IMR-90 (cell line): ENCODE results near the gene STRN. TPM values are rescaled to one million over a fixed set of nuclear protein-coding genes. Genes with fewer than 3 reads are reported as not detected.

ENCODE experiments used
- ATAC-seq: fragments of 200-7000 bp; cut with Tn5 transposase; 2 replicates; pipeline ENCODE4 v1.9.1; 2020; ENCODE audit warnings: low read depth, mild to moderate bottlenecking, moderate library complexity
- BruUV-seq: library from RNA; stranded (reverse); fragments of 400-500 nt; replicated peaks from 2 replicates; lab custom pipeline; 2021; lab: Mats Ljungman, UMichigan
- CTCF ChIA-PET: fragments of 300-600 bp; formaldehyde crosslinking; extraction: SDS; loops from one replicate; lab custom pipeline; 2021; ENCODE audit warnings: antibody characterized with exemption; lab: Yijun Ruan, JAX
- POLR2A ChIA-PET: fragments of 300-600 bp; sonication (Branson Sonifier 250); formaldehyde crosslinking; loops from one replicate; lab custom pipeline; 2022; ENCODE audit warnings: antibody characterized with exemption; ENCODE audit not compliant: unreplicated experiment; lab: Charles Lee
- DNase-seq: peaks from one replicate; pipeline ENCODE4 v3.0.0; 2013
- H2AFZ ChIP-seq: replicated peaks from 2 replicates; pipeline ENCODE3; 2013; ENCODE audit warnings: low read length, mild to moderate bottlenecking; ENCODE audit not compliant: poor library complexity
- H2AK5ac ChIP-seq: 2 replicates; pipeline ENCODE4 v1.6.1; 2013; ENCODE audit warnings: low read depth, low read length, inconsistent platforms
- H2AK9ac ChIP-seq: replicated peaks from 2 replicates; pipeline ENCODE3; 2013; ENCODE audit warnings: mild to moderate bottlenecking, low read depth, low read length, moderate library complexity; ENCODE audit not compliant: poor library complexity
- H2BK120ac ChIP-seq: 2 replicates; pipeline ENCODE4 v1.6.1; 2013; ENCODE audit warnings: low read depth, low read length, inconsistent platforms
- H2BK15ac ChIP-seq: 3 replicates; pipeline ENCODE4 v1.6.1; 2013; ENCODE audit warnings: low read depth, low read length, inconsistent platforms
- H2BK20ac ChIP-seq: 2 replicates; pipeline ENCODE4 v1.6.1; 2013; ENCODE audit warnings: low read depth, mild to moderate bottlenecking, inconsistent platforms, low read length, moderate library complexity
- H2BK5ac ChIP-seq: 2 replicates; pipeline ENCODE4 v1.6.1; 2013; ENCODE audit warnings: mild to moderate bottlenecking, low read depth, low read length, inconsistent platforms; ENCODE audit not compliant: poor library complexity, severe bottlenecking
- H3K14ac ChIP-seq: replicated peaks from 2 replicates; pipeline ENCODE4 v1.6.1; 2013; ENCODE audit warnings: low read depth, low read length, inconsistent platforms
- H3K18ac ChIP-seq: 2 replicates; pipeline ENCODE4 v1.6.1; 2013; ENCODE audit warnings: low read depth, low read length, control low read depth
- H3K23ac ChIP-seq: 2 replicates; pipeline ENCODE4 v1.6.1; 2013; ENCODE audit warnings: low read depth, low read length, inconsistent platforms
- H3K27ac ChIP-seq: 2 replicates; pipeline ENCODE4 v1.5.1; 2013; ENCODE audit warnings: mild to moderate bottlenecking, control low read depth, low read length; ENCODE audit not compliant: insufficient read depth
- H3K27me3 ChIP-seq: 2 replicates; pipeline ENCODE4 v1.6.1; 2013; ENCODE audit warnings: low read length; ENCODE audit not compliant: control insufficient read depth, insufficient read depth
- H3K36me3 ChIP-seq: 2 replicates; pipeline ENCODE4 v1.6.1; 2013; ENCODE audit warnings: low read length, mixed read lengths; ENCODE audit not compliant: control insufficient read depth, insufficient read depth
- H3K4ac ChIP-seq: 2 replicates; pipeline ENCODE4 v1.6.1; 2013; ENCODE audit warnings: low read depth, low read length, inconsistent platforms
- H3K4me1 ChIP-seq: 2 replicates; pipeline ENCODE4 v1.6.1; 2013; ENCODE audit warnings: low read length, mixed read lengths; ENCODE audit not compliant: control insufficient read depth, insufficient read depth
- H3K4me2 ChIP-seq: 2 replicates; pipeline ENCODE4 v1.6.1; 2013; ENCODE audit warnings: low read depth, mild to moderate bottlenecking, control low read depth, low read length, moderate library complexity
- H3K4me3 ChIP-seq: 2 replicates; pipeline ENCODE4 v1.5.1; 2013; ENCODE audit warnings: low read depth, mild to moderate bottlenecking, control low read depth, low read length, moderate library complexity; ENCODE audit not compliant: insufficient read depth
- H3K56ac ChIP-seq: 2 replicates; pipeline ENCODE4 v1.6.1; 2013; ENCODE audit warnings: low read length, inconsistent platforms; ENCODE audit not compliant: insufficient read depth; ENCODE audit errors: extremely low read depth
- H3K79me1 ChIP-seq, 2 experiments: 2 replicates each; pipeline ENCODE4 v1.6.1; 2013; ENCODE audit warnings: low read length in 2 of 2, inconsistent platforms in 1 of 2, low read depth in 1 of 2
- H3K9ac ChIP-seq: 2 replicates; pipeline ENCODE4 v1.6.1; 2013; ENCODE audit warnings: low read depth, low read length, control low read depth
- H3K9me1 ChIP-seq: 2 replicates; pipeline ENCODE4 v1.6.1; 2013; ENCODE audit warnings: low read length, inconsistent platforms; ENCODE audit not compliant: insufficient read depth
- H3K9me3 ChIP-seq: 2 replicates; pipeline ENCODE4 v1.6.1; 2013; ENCODE audit warnings: low read length; ENCODE audit not compliant: control insufficient read depth, insufficient read depth
- H4K20me1 ChIP-seq: 2 replicates; pipeline ENCODE4 v1.6.1; 2013; ENCODE audit warnings: low read length, inconsistent platforms; ENCODE audit not compliant: insufficient read depth
- H4K5ac ChIP-seq: 2 replicates; pipeline ENCODE4 v1.6.1; 2013; ENCODE audit warnings: mild to moderate bottlenecking, low read depth, low read length, control low read depth
- H4K8ac ChIP-seq, 2 experiments: 2 replicates each; pipeline ENCODE4 v1.6.1; 2013; ENCODE audit warnings: low read depth in 2 of 2, low read length in 2 of 2, control low read depth in 1 of 2, inconsistent platforms in 1 of 2
- H4K91ac ChIP-seq: 2 replicates; pipeline ENCODE4 v1.6.1; 2013; ENCODE audit warnings: low read depth, low read length, inconsistent platforms; ENCODE audit not compliant: insufficient read depth
- CEBPB ChIP-seq: IDR thresholded peaks from 2 replicates; pipeline ENCODE4 v1.6.1; 2012; ENCODE audit warnings: low read depth, low read length, improper control_type of control experiment
- CHD1 ChIP-seq: IDR thresholded peaks from 2 replicates; pipeline ENCODE4 v1.6.1; 2012; ENCODE audit warnings: low read depth, low read length, improper control_type of control experiment
- MAZ ChIP-seq: IDR thresholded peaks from 2 replicates; pipeline ENCODE4 v1.6.1; 2012; ENCODE audit warnings: low read depth, mild to moderate bottlenecking, low read length, improper control_type of control experiment, moderate library complexity, borderline replicate concordance
- WGBS, 2 experiments: methylation state at CpG; one replicate each; pipeline versions ENCODE4 v1.1.5 to v1.1.7; 2013; ENCODE audit warnings: missing lambda C conversion rate in 2 of 2; ENCODE audit not compliant: insufficient read length in 1 of 2; ENCODE audit errors: extremely low coverage in 2 of 2; 5-methylcytosine and 5-hydroxymethylcytosine counted together
- dilution Hi-C: fragments of 300-500 bp; cut with HindIII; formaldehyde crosslinking; loops from one replicate; pipeline ENCODE4 v1.14.3; 2018; ENCODE audit warnings: low sequenced_read_pairs; ENCODE audit not compliant: unreplicated experiment
- in situ Hi-C: fragments of 300-500 bp; cut with MboI; formaldehyde crosslinking; loops from 3 replicates; pipeline ENCODE4 v1.14.3; 2019; ENCODE audit warnings: low sequenced_read_pairs, inconsistent platforms, mixed read lengths
- intact Hi-C: fragments of 100-400 bp; cut with micrococcal nuclease; formaldehyde crosslinking; loops from 2 replicates; pipeline ENCODE4 v1.10.0; 2022
- polyA plus RNA-seq, 3 experiments: library from polyadenylated mRNA; depleted of rRNA; stranded (reverse); fragments of >200 nt; gene quantifications; 2 replicates each; pipeline ENCODE4 v1.2.3, GENCODE V29; 2012; ENCODE audit warnings: low replicate concordance in 1 of 3
- total RNA-seq: library from RNA; depleted of rRNA; stranded (reverse); fragments of >200 nt; gene quantifications from 2 replicates; pipeline ENCODE4 v1.2.3, GENCODE V29; 2012

STRN gene
- total and polyA plus RNA-seq, 2 of the 4 experiments (the other 2 are of a cell fraction): 5.1 to 23.3 TPM

DNA sequence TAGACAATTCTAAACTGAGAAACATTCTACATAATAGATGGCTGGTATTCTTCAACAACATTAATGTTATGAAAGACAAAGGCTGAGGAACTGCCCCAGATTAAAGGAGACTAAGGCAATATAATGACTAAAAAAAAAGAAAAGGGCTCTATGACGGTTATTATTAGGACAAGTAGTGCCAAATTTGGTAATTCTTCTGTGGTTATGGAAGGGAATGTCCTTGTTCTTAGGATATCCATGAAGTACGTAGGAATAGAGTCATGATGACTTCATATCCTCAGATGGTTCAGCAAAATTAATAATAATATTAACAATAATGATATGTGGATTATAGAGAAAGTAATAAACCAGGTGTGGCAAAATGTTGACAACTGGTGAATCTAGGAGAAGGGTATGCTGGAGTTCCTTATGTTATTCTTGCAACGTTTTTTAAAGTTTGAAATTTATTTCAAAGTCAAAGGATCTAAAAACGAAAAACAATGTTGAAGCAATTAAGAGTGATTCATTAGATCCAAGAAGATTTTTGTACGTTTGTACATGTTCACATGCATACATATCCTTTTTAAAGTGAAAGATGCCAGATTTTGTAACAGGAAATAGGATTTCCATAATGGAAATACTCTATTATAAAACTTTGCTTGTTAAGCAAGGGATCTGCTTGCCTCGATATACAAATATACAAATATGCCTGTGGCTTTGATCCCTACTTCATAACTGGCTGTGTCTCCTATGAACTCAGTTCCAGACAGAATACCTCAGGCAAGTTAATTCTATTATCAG, 27.7 kb upstream of the STRN start:
- H4K20me1 ChIP-seq: no peaks in the 10 kb centered on the region
- H2AK9ac ChIP-seq: no peak overlapping the region
- no peak overlapping the region for H3K4ac ChIP-seq
- no peak overlapping the region for H3K18ac ChIP-seq
- H3K56ac ChIP-seq: no peak overlapping the region
- H3K14ac ChIP-seq: no peak overlapping the region
- no peak overlapping the region for H2BK20ac ChIP-seq
- no peaks in the 10 kb centered on the region for H3K4me1 ChIP-seq
- no peaks in the 10 kb centered on the region for H3K9me1 ChIP-seq
- no peak overlapping the region for H3K4me3 ChIP-seq
- no peak overlapping the region for H2BK120ac ChIP-seq
- no peak for TF ChIP-seq CEBPB
- no peak for TF ChIP-seq MAZ
- no peak for TF ChIP-seq CHD1
- CTCF ChIA-PET: no interaction called here
- H2BK15ac ChIP-seq: no peak overlapping the region
- POLR2A ChIA-PET: no interaction called here
- 100% methylated on average over 1 of the region's 6 CpGs; no CpG with 5 or more reads in 1 of the 2 experiments for WGBS, 2 experiments
- no peak overlapping the region for H3K27ac ChIP-seq
- intact Hi-C loops (no loop called here), in situ Hi-C loops (no loop called here), dilution Hi-C loops (no loop called here)
- no peak overlapping the region for H2BK5ac ChIP-seq
- H3K23ac ChIP-seq: no peak overlapping the region
- ATAC-seq (no peak), DNase-seq (no peak)
- no peak overlapping the region for H2AK5ac ChIP-seq
- H3K9me3 ChIP-seq: no peaks in the 10 kb centered on the region
- H3K9ac ChIP-seq: no peak overlapping the region
- no peaks in the 10 kb centered on the region for H3K27me3 ChIP-seq
- no TSS peak for BruUV-seq
- no peaks in the 10 kb centered on the region for H3K79me1 ChIP-seq
- no peak overlapping the region for H4K5ac ChIP-seq
- H2AFZ ChIP-seq: no peak overlapping the region
- H3K36me3 ChIP-seq: peaks cover 8% of the 10 kb centered on the region; the same call in 1 of the 2 replicates
- H3K4me2 ChIP-seq: no peak overlapping the region
- H4K8ac ChIP-seq: no peak overlapping the region
- no peak overlapping the region for H4K91ac ChIP-seq
